Lower leg skin (tissue), 4 donors: ENCODE results near the gene ABCG4. TPM values are rescaled to one million over a fixed set of nuclear protein-coding genes. Genes with fewer than 3 reads are reported as not detected.

Experiments used
- DNase-seq, 2 donors: peaks; one replicate each; pipeline ENCODE4 v3.0.0-alpha.2; 2019; ENCODE audit warnings: low spot score in 2 of 2
- H3K4me3 ChIP-seq: fragments of 200-600 bp; sonication (generic); 2 replicates; pipeline ENCODE4 v1.5.1; 2017; ENCODE audit warnings: mild to moderate bottlenecking, low read depth; ENCODE audit not compliant: poor library complexity, severe bottlenecking
- CTCF ChIP-seq, 3 donors: fragments of 450-650 bp; IDR thresholded peaks; one replicate each; pipeline ENCODE4 v1.5.1; 2016; ENCODE audit warnings: antibody characterized with exemption in 3 of 3, mild to moderate bottlenecking in 3 of 3, moderate library complexity in 2 of 3
- POLR2A ChIP-seq, 2 donors: fragments of 450-650 bp; IDR thresholded peaks; one replicate each; pipeline ENCODE4 v1.6.1; 2016 to 2017; ENCODE audit warnings: antibody characterized with exemption in 2 of 2, mild to moderate bottlenecking in 1 of 2, moderate library complexity in 1 of 2
- WGBS, 2 donors: methylation state at CpG; one replicate each; pipeline ENCODE4 v1.1.5; 2018; 5-methylcytosine and 5-hydroxymethylcytosine counted together
- intact Hi-C: fragments of 100-400 bp; cut with DNase I; formaldehyde crosslinking; loops from one replicate; pipeline ENCODE4 v1.15.0; 2023; ENCODE audit warnings: low total_unique reads
- total RNA-seq, 4 donors: library from RNA; depleted of rRNA; stranded (reverse); fragments of >200 nt; gene quantifications; one replicate each; pipeline ENCODE4 v1.1.0, GENCODE V29; 2016

ABCG4 gene
- total RNA-seq, 4 donors from 2014 or later, result 0.52 to 1.1 (median 0.67) TPM

- no peak for TF ChIP-seq CTCF (IDR thresholded peaks at IDR 0.05)
- TF ChIP-seq POLR2A (IDR thresholded peaks at IDR 0.05), result no peak
- intact Hi-C loops, result no loop called here
- DNase-seq, result no peak
- 49 to 57% methylated on average over 3 of the region's 3 CpGs for WGBS, 2 donors
- no peak overlapping the region for H3K4me3 ChIP-seq
Observed at GRCh38 chr11:119145551-119145950, 3.3 kb upstream of the ABCG4 start.

GRCh38 chr11:119147604-119148333 is 1.1 kb upstream of the ABCG4 start:
- no peak for DNase-seq
- 53 to 59% methylated on average over 6 of the region's 6 CpGs for WGBS, 2 donors
- no peak overlapping the region for H3K4me3 ChIP-seq
- TF ChIP-seq POLR2A (IDR thresholded peaks at IDR 0.05) (no peak), CTCF (IDR thresholded peaks at IDR 0.05) (no peak)
- intact Hi-C loops, result no loop called here

GRCh38 chr11:119148720-119149017 is 183 bp upstream of the ABCG4 start:
- WGBS, 2 donors, result 3 to 7% methylated on average over 16 of the region's 16 CpGs

GRCh38 chr11:119149786-119150275 is 979 bp downstream of the ABCG4 start:
- no peak for DNase-seq
- no peak for TF ChIP-seq CTCF (IDR thresholded peaks at IDR 0.05)
- no peak for TF ChIP-seq POLR2A (IDR thresholded peaks at IDR 0.05)
- H3K4me3 ChIP-seq, result no peak overlapping the region
- WGBS, 2 donors, result 30 to 44% methylated on average over 30 to 33 of the region's 33 CpGs
- intact Hi-C loops, result no loop called here

More at GRCh38 chr11:119148720-119149017, 183 bp upstream of the ABCG4 start:
- no peak for DNase-seq
- H3K4me3 ChIP-seq, result peak overlapping the region; percentile 40
- TF ChIP-seq CTCF (IDR thresholded peaks at IDR 0.05), result no peak
- TF ChIP-seq POLR2A (IDR thresholded peaks at IDR 0.05), result no peak
- intact Hi-C loops, result no loop called here

- intact Hi-C loops, result no loop called here
- H3K4me3 ChIP-seq, result no peak overlapping the region
- 79 to 82% methylated on average over 9 of the region's 9 CpGs for WGBS, 2 donors
- DNase-seq, result no peak
- TF ChIP-seq POLR2A (IDR thresholded peaks at IDR 0.05), result no peak
- no peak for TF ChIP-seq CTCF (IDR thresholded peaks at IDR 0.05)
Observed at GRCh38 chr11:119152043-119152442, 3.2 kb downstream of the ABCG4 start.

GRCh38 chr11:119152604-119153003 is 3.8 kb downstream of the ABCG4 start:
- no peak for TF ChIP-seq POLR2A (IDR thresholded peaks at IDR 0.05)
- TF ChIP-seq CTCF (IDR thresholded peaks at IDR 0.05), result no peak

More at GRCh38 chr11:119152604-119153003, 3.8 kb downstream of the ABCG4 start:
- WGBS, 2 donors, result 87 to 96% methylated on average over 4 of the region's 4 CpGs
- intact Hi-C loops, result no loop called here
- no peak overlapping the region for H3K4me3 ChIP-seq
- no peak for DNase-seq
